HepG2 (cell line): ENCODE results near the gene TPM1. TPM values are rescaled to one million over a fixed set of nuclear protein-coding genes. Genes with fewer than 3 reads are reported as not detected.
A peak's percentile ranks its signal among the peaks of the same experiment; 100 is the strongest.

Source experiments
- CCDC6 ChIP-seq: sonication (generic); formaldehyde crosslinking; IDR thresholded peaks from 2 replicates; pipeline ENCODE4 v1.8.1; 2022; ENCODE audit warnings: mild to moderate bottlenecking, missing genetic modification reagents, moderate library complexity
- DNMT3B ChIP-seq: conservative IDR thresholded peaks from 2 replicates; pipeline ENCODE4 v1.6.1; 2016; ENCODE audit warnings: missing biosample characterization, control low read depth
- FOXP1 ChIP-seq, 2 experiments: fragments of 450-650 bp in 1 of 2; IDR thresholded peaks; 2 replicates each; pipeline ENCODE4 v1.6.1; 2017 to 2018; ENCODE audit warnings: antibody characterized with exemption in 1 of 2
- GLI4 ChIP-seq: sonication (generic); formaldehyde crosslinking; IDR thresholded peaks from 2 replicates; pipeline ENCODE4 v1.5.1; 2020; ENCODE audit warnings: missing genetic modification reagents, mild to moderate bottlenecking, moderate library complexity, borderline replicate concordance
- MAFG ChIP-seq: sonication (generic); formaldehyde crosslinking; IDR thresholded peaks from 2 replicates; pipeline ENCODE4 v1.5.1; 2020; ENCODE audit warnings: mild to moderate bottlenecking, missing genetic modification reagents
- MIER3 ChIP-seq: IDR thresholded peaks from 2 replicates; pipeline ENCODE4 v1.6.1; 2016; ENCODE audit warnings: missing compliant biosample characterization, borderline replicate concordance
- NFIB ChIP-seq: sonication (generic); formaldehyde crosslinking; IDR thresholded peaks from 2 replicates; pipeline ENCODE4 v1.9.0; 2021; ENCODE audit warnings: missing genetic modification reagents, mild to moderate bottlenecking, borderline replicate concordance
- PHF20 ChIP-seq: sonication (generic); formaldehyde crosslinking; IDR thresholded peaks from 2 replicates; pipeline ENCODE4 v1.5.0; 2020; ENCODE audit warnings: mild to moderate bottlenecking, missing genetic modification reagents
- POGZ ChIP-seq: sonication (generic); formaldehyde crosslinking; IDR thresholded peaks from 2 replicates; pipeline ENCODE4 v1.4.0; 2020; ENCODE audit warnings: mild to moderate bottlenecking, missing genetic modification reagents
- PRMT3 ChIP-seq: sonication (generic); formaldehyde crosslinking; IDR thresholded peaks from 2 replicates; pipeline ENCODE4 v1.8.1; 2022; ENCODE audit warnings: low read depth, mild to moderate bottlenecking, moderate library complexity, missing genetic modification reagents, borderline replicate concordance
- SNAI1 ChIP-seq: sonication (generic); formaldehyde crosslinking; IDR thresholded peaks from 2 replicates; pipeline ENCODE4 v1.5.0; 2020; ENCODE audit warnings: mild to moderate bottlenecking, missing genetic modification reagents, borderline replicate concordance
- SSRP1 ChIP-seq: IDR thresholded peaks from 2 replicates; pipeline ENCODE4 v1.6.1; 2016; ENCODE audit warnings: control low read depth
- TAF15 ChIP-seq: fragments of 200-400 bp; formaldehyde crosslinking; IDR thresholded peaks from one replicate; pipeline ENCODE4 v1.6.1; 2018; ENCODE audit warnings: mild to moderate bottlenecking, low read depth, low read length; ENCODE audit not compliant: poor library complexity, severe bottlenecking
- TGIF2 ChIP-seq: IDR thresholded peaks from 2 replicates; pipeline ENCODE4 v1.6.1; 2016; ENCODE audit warnings: control low read depth, missing compliant biosample characterization
- TMF1 ChIP-seq: sonication (generic); formaldehyde crosslinking; IDR thresholded peaks from 2 replicates; pipeline ENCODE4 v1.8.1; 2022; ENCODE audit warnings: low read depth, missing genetic modification reagents
- ZEB1 ChIP-seq: IDR thresholded peaks from 2 replicates; pipeline ENCODE4 v1.6.1; 2012; ENCODE audit warnings: mild to moderate bottlenecking, low read depth, inconsistent platforms; ENCODE audit not compliant: insufficient replicate concordance
- ZFX ChIP-seq: sonication (generic); formaldehyde crosslinking; IDR thresholded peaks from 2 replicates; pipeline ENCODE4 v1.4.0; 2020; ENCODE audit warnings: mild to moderate bottlenecking, low read depth, missing genetic modification reagents, moderate library complexity
- ZNF296 ChIP-seq: sonication (generic); formaldehyde crosslinking; conservative IDR thresholded peaks from 2 replicates; pipeline ENCODE4 v1.5.0; 2020; ENCODE audit warnings: mild to moderate bottlenecking, missing genetic modification reagents
- ZNF556 ChIP-seq: sonication (generic); formaldehyde crosslinking; IDR thresholded peaks from 2 replicates; pipeline ENCODE4 v1.4.0; 2020; ENCODE audit warnings: mild to moderate bottlenecking, missing genetic modification reagents, borderline replicate concordance
- ZNF607 ChIP-seq: sonication (generic); formaldehyde crosslinking; IDR thresholded peaks from 2 replicates; pipeline ENCODE4 v1.5.1; 2020; ENCODE audit warnings: missing genetic modification reagents, mild to moderate bottlenecking, borderline replicate concordance
- ZNF672 ChIP-seq: sonication (generic); formaldehyde crosslinking; IDR thresholded peaks from 2 replicates; pipeline ENCODE4 v1.8.1; 2022; ENCODE audit warnings: missing genetic modification reagents
- polyA plus RNA-seq, 8 experiments: library from polyadenylated mRNA; depleted of rRNA in 3 of 8; stranded (reverse) in 7 of 8; unstranded in 1 of 8; fragments of >200 nt; fragmentation: Illumina TruSeq in 4 of 8; extraction: Trizol in 4 of 8; gene quantifications; 2 replicates each; pipeline versions ENCODE4 v1.2.1 to v1.2.3, GENCODE V29; 2011 to 2016; ENCODE audit warnings: low read depth in 4 of 8, missing spikeins in 1 of 8, mixed read lengths in 1 of 8; ENCODE audit not compliant: insufficient read depth in 1 of 8
- total RNA-seq, 5 experiments: library from RNA; depleted of rRNA; stranded (reverse); fragments of >200 nt; fragmentation: Illumina TruSeq; extraction: Trizol; gene quantifications; 2 replicates each; pipeline ENCODE4 v1.2.3, GENCODE V29; 2016; ENCODE audit warnings: low read depth in 1 of 5
- TF ChIP-seq, protein P1 (sequence below): sonication (generic); formaldehyde crosslinking; IDR thresholded peaks from 2 replicates; pipeline ENCODE4 v1.4.0; 2020; ENCODE audit warnings: mild to moderate bottlenecking, missing genetic modification reagents
- TF ChIP-seq, protein P2 (sequence below): sonication (generic); formaldehyde crosslinking; conservative IDR thresholded peaks from 2 replicates; pipeline ENCODE4 v1.8.1; 2023; ENCODE audit warnings: missing genetic modification reagents

Gene TPM1
- total and polyA plus RNA-seq, 2 of the 13 experiments (the other 11 are each of a cell fraction or from before 2014, with no cell fraction given): 98.9 to 109 TPM

DNA sequence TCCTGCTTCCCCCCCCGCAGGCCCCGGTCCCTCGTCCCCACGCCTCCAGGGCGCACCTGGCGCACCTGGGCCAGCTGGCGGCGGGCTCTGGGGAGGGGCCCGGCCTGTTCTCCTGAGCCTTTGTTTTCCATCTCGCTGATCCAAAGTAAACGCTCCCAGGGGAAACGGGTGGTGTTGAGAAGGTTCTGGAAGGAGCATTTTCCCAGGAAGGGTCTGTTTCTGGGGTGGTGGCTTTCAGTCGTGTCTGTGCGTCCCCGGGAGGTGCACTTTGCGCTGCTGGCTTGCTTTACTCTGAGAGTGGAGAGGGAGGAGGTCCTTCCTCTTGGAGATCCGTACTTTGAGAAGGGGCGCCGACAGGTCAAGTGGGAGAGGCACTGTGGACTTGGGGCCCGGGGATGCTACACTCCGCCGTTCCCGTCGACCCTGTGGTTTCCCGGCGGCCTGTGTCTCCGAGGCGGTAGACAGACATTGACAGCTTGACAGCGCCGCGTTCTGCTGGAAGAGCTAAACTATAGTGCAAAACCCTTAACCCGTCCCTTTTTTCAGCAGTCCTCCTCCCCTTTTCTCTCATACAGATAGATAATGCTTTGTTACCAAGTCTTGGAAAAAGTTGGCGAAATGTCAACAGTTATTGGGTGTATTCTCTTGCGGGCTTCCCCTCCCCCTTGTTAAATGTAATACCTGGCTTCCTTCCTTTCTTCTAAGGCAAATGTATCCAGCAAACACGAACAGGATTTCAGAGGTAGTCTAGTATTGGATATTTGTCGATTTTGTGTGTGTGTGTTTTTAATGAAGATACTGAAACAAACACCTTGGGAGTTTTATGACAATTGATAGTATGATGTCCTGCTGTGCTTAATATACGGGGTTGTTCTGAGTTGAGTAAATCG is 6.5 kb downstream of the TPM1 start (continued):
- TF ChIP-seq, protein P1, sequence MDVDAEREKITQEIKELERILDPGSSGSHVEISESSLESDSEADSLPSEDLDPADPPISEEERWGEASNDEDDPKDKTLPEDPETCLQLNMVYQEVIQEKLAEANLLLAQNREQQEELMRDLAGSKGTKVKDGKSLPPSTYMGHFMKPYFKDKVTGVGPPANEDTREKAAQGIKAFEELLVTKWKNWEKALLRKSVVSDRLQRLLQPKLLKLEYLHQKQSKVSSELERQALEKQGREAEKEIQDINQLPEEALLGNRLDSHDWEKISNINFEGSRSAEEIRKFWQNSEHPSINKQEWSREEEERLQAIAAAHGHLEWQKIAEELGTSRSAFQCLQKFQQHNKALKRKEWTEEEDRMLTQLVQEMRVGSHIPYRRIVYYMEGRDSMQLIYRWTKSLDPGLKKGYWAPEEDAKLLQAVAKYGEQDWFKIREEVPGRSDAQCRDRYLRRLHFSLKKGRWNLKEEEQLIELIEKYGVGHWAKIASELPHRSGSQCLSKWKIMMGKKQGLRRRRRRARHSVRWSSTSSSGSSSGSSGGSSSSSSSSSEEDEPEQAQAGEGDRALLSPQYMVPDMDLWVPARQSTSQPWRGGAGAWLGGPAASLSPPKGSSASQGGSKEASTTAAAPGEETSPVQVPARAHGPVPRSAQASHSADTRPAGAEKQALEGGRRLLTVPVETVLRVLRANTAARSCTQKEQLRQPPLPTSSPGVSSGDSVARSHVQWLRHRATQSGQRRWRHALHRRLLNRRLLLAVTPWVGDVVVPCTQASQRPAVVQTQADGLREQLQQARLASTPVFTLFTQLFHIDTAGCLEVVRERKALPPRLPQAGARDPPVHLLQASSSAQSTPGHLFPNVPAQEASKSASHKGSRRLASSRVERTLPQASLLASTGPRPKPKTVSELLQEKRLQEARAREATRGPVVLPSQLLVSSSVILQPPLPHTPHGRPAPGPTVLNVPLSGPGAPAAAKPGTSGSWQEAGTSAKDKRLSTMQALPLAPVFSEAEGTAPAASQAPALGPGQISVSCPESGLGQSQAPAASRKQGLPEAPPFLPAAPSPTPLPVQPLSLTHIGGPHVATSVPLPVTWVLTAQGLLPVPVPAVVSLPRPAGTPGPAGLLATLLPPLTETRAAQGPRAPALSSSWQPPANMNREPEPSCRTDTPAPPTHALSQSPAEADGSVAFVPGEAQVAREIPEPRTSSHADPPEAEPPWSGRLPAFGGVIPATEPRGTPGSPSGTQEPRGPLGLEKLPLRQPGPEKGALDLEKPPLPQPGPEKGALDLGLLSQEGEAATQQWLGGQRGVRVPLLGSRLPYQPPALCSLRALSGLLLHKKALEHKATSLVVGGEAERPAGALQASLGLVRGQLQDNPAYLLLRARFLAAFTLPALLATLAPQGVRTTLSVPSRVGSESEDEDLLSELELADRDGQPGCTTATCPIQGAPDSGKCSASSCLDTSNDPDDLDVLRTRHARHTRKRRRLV (CRISPR knock-in tag): no peak
- TF ChIP-seq ZNF672 (CRISPR knock-in tag) (0 out of 2 replicates have a peak, but pooled peaks have one; percentile 37), MAFG (peak; percentile 41; the same call in 1 of the 2 replicates), TAF15 (peak; percentile 7), TMF1 (no peak), POGZ (CRISPR knock-in tag) (0 out of 2 replicates have a peak, but pooled peaks have one; percentile 27), ZNF296 (CRISPR knock-in tag) (0 out of 2 replicates have a peak, but pooled peaks have one; percentile 50), FOXP1 (IDR thresholded peaks at IDR 0.05) (no peak), FOXP1 (CRISPR knock-in tag; IDR thresholded peaks at IDR 0.05) (no peak), MIER3 (CRISPR knock-in tag) (no peak), NFIB (CRISPR knock-in tag) (no peak), PRMT3 (CRISPR knock-in tag) (0 out of 2 replicates have a peak, but pooled peaks have one; percentile 14), CCDC6 (0 out of 2 replicates have a peak, but pooled peaks have one; percentile 24), DNMT3B (CRISPR knock-in tag) (no peak), SNAI1 (CRISPR knock-in tag) (peak; percentile 77; the same call in 1 of the 2 replicates), ZEB1 (peak; percentile 94), ZNF607 (0 out of 2 replicates have a peak, but pooled peaks have one; percentile 17), GLI4 (CRISPR knock-in tag) (0 out of 2 replicates have a peak, but pooled peaks have one; percentile 30), TGIF2 (CRISPR knock-in tag) (peak; percentile 88), ZFX (peak; percentile 6), ZNF556 (CRISPR knock-in tag) (peak; percentile 11; the same call in 1 of the 2 replicates), PHF20 (CRISPR knock-in tag) (no peak), SSRP1 (CRISPR knock-in tag) (peak; percentile 57; the same call in 1 of the 2 replicates)
- TF ChIP-seq, protein P2, sequence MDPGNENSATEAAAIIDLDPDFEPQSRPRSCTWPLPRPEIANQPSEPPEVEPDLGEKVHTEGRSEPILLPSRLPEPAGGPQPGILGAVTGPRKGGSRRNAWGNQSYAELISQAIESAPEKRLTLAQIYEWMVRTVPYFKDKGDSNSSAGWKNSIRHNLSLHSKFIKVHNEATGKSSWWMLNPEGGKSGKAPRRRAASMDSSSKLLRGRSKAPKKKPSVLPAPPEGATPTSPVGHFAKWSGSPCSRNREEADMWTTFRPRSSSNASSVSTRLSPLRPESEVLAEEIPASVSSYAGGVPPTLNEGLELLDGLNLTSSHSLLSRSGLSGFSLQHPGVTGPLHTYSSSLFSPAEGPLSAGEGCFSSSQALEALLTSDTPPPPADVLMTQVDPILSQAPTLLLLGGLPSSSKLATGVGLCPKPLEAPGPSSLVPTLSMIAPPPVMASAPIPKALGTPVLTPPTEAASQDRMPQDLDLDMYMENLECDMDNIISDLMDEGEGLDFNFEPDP (CRISPR knock-in tag): 0 out of 2 replicates have a peak, but pooled peaks have one; percentile 31
